ENCODE results near the gene ASMTL. TPM values are rescaled to one million over a fixed set of nuclear protein-coding genes. Genes with fewer than 3 reads are reported as not detected.
"Not testable (repeated sequence)": the region's sequence is repeated elsewhere in the genome, so short reads cannot be mapped to it uniquely, and the experiment has no call there.

The ASMTL gene
- total RNA-seq, 6 experiments from 2014 or later, result 26.8 to 35.1 (median 32.8) TPM

- Mint-ChIP-seq H3K4me3 (no peak overlapping the region), H3K9me3 (no peaks in the 10 kb centered on the region; the same call in 1 of the 2 replicates), H3K36me3 (ENCODE audit: low read depth) (peaks cover 27% of the 10 kb centered on the region), H3K27ac (no peak overlapping the region), H3K27me3 (ENCODE audit: insufficient read depth) (peaks cover under 1% of the 10 kb centered on the region; the same call in 1 of the 2 replicates), H3K4me1 (ENCODE audit: low read depth) (no peaks in the 10 kb centered on the region)
- DNase-seq, result no peak
- TF ChIP-seq CTCF (IDR thresholded peaks at IDR 0.05), result no peak
These were observed 17.3 kb downstream of the ASMTL start for GRCh38 chrX:1435241-1435895.

GRCh38 chrX:1434871-1435240 lies 17.9 kb downstream of the ASMTL start:
- Mint-ChIP-seq H3K4me1 (ENCODE audit: low read depth) (no peaks in the 10 kb centered on the region), H3K36me3 (ENCODE audit: low read depth) (peaks cover 27% of the 10 kb centered on the region), H3K27ac (no peak overlapping the region), H3K4me3 (no peak overlapping the region), H3K9me3 (no peaks in the 10 kb centered on the region; the same call in 1 of the 2 replicates), H3K27me3 (ENCODE audit: insufficient read depth) (peaks cover 2% of the 10 kb centered on the region; the same call in 1 of the 2 replicates)
- no peak for DNase-seq
- TF ChIP-seq CTCF (IDR thresholded peaks at IDR 0.05), result no peak

- Mint-ChIP-seq H3K27ac (no peak overlapping the region), H3K27me3 (ENCODE audit: insufficient read depth) (peaks cover 2% of the 10 kb centered on the region; the same call in 1 of the 2 replicates), H3K4me3 (no peak overlapping the region), H3K4me1 (ENCODE audit: low read depth) (no peaks in the 10 kb centered on the region), H3K36me3 (ENCODE audit: low read depth) (peaks cover 24% of the 10 kb centered on the region), H3K9me3 (no peaks in the 10 kb centered on the region; the same call in 1 of the 2 replicates)
- TF ChIP-seq CTCF (IDR thresholded peaks at IDR 0.05), result no peak
- no peak for DNase-seq
These were observed 18.9 kb downstream of the ASMTL start for GRCh38 chrX:1433646-1434357.

- H3K27me3 Mint-ChIP-seq (ENCODE audit: insufficient read depth), result peaks cover 2% of the 10 kb centered on the region
- no peak overlapping the region for H3K27ac Mint-ChIP-seq
- H3K4me1 Mint-ChIP-seq (ENCODE audit: low read depth), result no peaks in the 10 kb centered on the region
- no peak for DNase-seq
- TF ChIP-seq CTCF (IDR thresholded peaks at IDR 0.05), result no peak
- H3K36me3 Mint-ChIP-seq (ENCODE audit: low read depth), result peaks cover 15% of the 10 kb centered on the region
- no peak overlapping the region for H3K4me3 Mint-ChIP-seq
- no peaks in the 10 kb centered on the region for H3K9me3 Mint-ChIP-seq
These were observed 22.3 kb downstream of the ASMTL start for GRCh38 chrX:1430451-1430850.

- H3K36me3 Mint-ChIP-seq (ENCODE audit: low read depth), result peaks cover 40% of the 10 kb centered on the region
- no peak overlapping the region for H3K27ac Mint-ChIP-seq
- no peaks in the 10 kb centered on the region for H3K4me1 Mint-ChIP-seq (ENCODE audit: low read depth)
- peaks cover 20% of the 10 kb centered on the region for H3K9me3 Mint-ChIP-seq
- TF ChIP-seq CTCF (IDR thresholded peaks at IDR 0.05), result no peak
- H3K27me3 Mint-ChIP-seq (ENCODE audit: insufficient read depth), result peaks cover 3% of the 10 kb centered on the region
- no peak for DNase-seq
- no peak overlapping the region for H3K4me3 Mint-ChIP-seq
These were observed 25.0 kb downstream of the ASMTL start for GRCh38 chrX:1427756-1428155.

- not testable (repeated sequence) for H3K27ac Mint-ChIP-seq; H3K4me1 Mint-ChIP-seq (ENCODE audit: low read depth); DNase-seq; H3K27me3 Mint-ChIP-seq (ENCODE audit: insufficient read depth); H3K4me3 Mint-ChIP-seq
- Mint-ChIP-seq H3K9me3 (peaks cover 34% of the 10 kb centered on the region), H3K36me3 (ENCODE audit: low read depth) (peaks cover 55% of the 10 kb centered on the region)
These were observed 26.4 kb downstream of the ASMTL start for GRCh38 chrX:1426321-1426720.

Data from HFFc6 (cell line).